NCI-H2196 (cell line): ENCODE data around the gene TLR7.

Experiments
- DNase-seq: peaks from one replicate; lab custom pipeline; 2025; ENCODE audit not compliant: unreplicated experiment; lab: John Stamatoyannopoulos, UW

Gene TLR7

GRCh38 chrX:12866451-12867377 lies at the start of gene TLR7:
TSS of gene TLR7 (plus strand) at chrX:12867072. CDS start at chrX:12867579, 507 bp downstream.
- no peak for DNase-seq

GRCh38 chrX:12817528-12817927 lies 49.3 kb upstream of the TLR7 start:
- DNase-seq = no peak

GRCh38 chrX:12819222-12819621 lies 47.6 kb upstream of the TLR7 start:
- no peak for DNase-seq

- DNase-seq = no peak
These were observed 46.1 kb upstream of the TLR7 start for GRCh38 chrX:12820737-12821136.

GRCh38 chrX:12824944-12825343 lies 41.9 kb upstream of the TLR7 start:
- DNase-seq = no peak

GRCh38 chrX:12825801-12826200 lies 41.1 kb upstream of the TLR7 start:
- no peak for DNase-seq

- DNase-seq = no peak
These were observed 23.7 kb upstream of the TLR7 start for GRCh38 chrX:12843061-12843667.

GRCh38 chrX:12843668-12844279 lies 23.1 kb upstream of the TLR7 start:
- no peak for DNase-seq

- no peak for DNase-seq
These were observed 22.6 kb upstream of the TLR7 start for GRCh38 chrX:12844319-12844718.

GRCh38 chrX:12865359-12865758 lies 1.5 kb upstream of the TLR7 start:
- no peak for DNase-seq

GRCh38 chrX:12867685-12868084 lies 813 bp downstream of the TLR7 start:
- no peak for DNase-seq

- DNase-seq = no peak
These were observed 1.9 kb downstream of the TLR7 start for GRCh38 chrX:12868747-12869146.

- no peak for DNase-seq
These were observed 4.4 kb downstream of the TLR7 start for GRCh38 chrX:12871257-12871656.

GRCh38 chrX:12872741-12873140 lies 5.9 kb downstream of the TLR7 start:
- DNase-seq = no peak

GRCh38 chrX:12874581-12874980 lies 7.7 kb downstream of the TLR7 start:
- no peak for DNase-seq

- DNase-seq = no peak
These were observed 10.5 kb downstream of the TLR7 start for GRCh38 chrX:12877386-12877785.

GRCh38 chrX:12878536-12878935 lies 11.7 kb downstream of the TLR7 start:
- no peak for DNase-seq

GRCh38 chrX:12881914-12882313 lies 15.0 kb downstream of the TLR7 start:
- DNase-seq = no peak

GRCh38 chrX:12885508-12885907 lies 18.6 kb downstream of the TLR7 start:
- DNase-seq = no peak

GRCh38 chrX:12886545-12886944 lies 19.7 kb downstream of the TLR7 start:
- DNase-seq = no peak

GRCh38 chrX:12887141-12887540 lies 20.3 kb downstream of the TLR7 start:
- DNase-seq = no peak

- no peak for DNase-seq
These were observed 20.9 kb downstream of the TLR7 start for GRCh38 chrX:12887767-12888166.
